Posterior cingulate gyrus (tissue), 11 donors: Measurements from ENCODE around the gene HNRNPCL1.
"Not testable (repeated sequence)": the region's sequence is repeated elsewhere in the genome, so short reads cannot be mapped to it uniquely, and the experiment has no call there.

ENCODE experiments used
- DNase-seq, 10 donors: peaks; one replicate each; pipeline versions ENCODE4 v3.0.0 to v3.0.0-alpha.2; 2020 to 2021; ENCODE audit warnings: mixed read lengths in 3 of 10
- intact Hi-C: fragments of 100-400 bp; cut with DNase I; formaldehyde crosslinking; loops from one replicate; pipeline ENCODE4 v1.15.1; 2023

The HNRNPCL1 gene

DNA sequence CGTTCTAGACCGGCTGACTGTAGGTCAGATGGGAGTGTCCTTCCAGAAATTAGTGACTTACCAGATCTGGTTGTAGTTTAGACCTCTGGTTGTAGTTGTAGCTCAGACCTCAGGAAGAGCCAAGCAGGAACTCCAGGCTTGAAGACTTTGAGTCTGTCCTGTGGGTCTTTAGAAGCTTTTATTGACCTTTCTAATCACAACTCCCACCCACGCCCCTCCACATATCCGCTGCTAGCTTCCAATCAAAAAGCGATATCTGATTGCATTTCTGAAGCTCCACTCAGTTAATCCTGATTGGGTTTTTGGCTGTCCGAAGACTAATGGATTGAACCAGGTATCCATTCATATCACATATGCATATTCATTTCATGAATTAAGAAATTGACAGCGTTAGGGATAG, at the start of gene HNRNPCL1:
Gene HNRNPCL1, minus strand, starts transcription at position 101 of the 400 bp plus-strand sequence. CDS start 431 bp downstream, outside the sequence.
- intact Hi-C loops, DNase-seq: not testable (repeated sequence)

DNA sequence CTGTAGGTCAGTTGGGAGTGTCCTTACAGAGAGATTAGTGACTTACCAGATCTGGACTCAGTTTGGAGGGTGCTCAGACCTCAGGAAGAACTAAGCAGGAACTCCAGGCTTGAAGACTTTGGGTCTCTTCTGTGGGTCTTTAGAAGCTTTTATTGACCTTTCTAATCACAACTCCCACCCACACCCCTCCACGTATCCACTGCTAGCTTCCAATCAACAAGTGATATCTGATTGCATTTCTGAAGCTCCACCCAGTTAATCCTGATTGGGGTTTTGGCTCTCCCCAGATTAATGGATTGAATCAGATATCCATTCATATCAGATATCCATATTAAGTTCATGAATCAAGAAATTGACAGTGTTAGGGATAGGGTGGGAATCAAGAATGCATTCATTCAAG, 49.6 kb upstream of the HNRNPCL1 start, which contains the start of gene PRAMEF10:
Gene PRAMEF10, minus strand, starts transcription at position 101 of the 400 bp plus-strand sequence. CDS start 2,423 bp downstream, outside the sequence.
- intact Hi-C loops, DNase-seq: not testable (repeated sequence)

DNA sequence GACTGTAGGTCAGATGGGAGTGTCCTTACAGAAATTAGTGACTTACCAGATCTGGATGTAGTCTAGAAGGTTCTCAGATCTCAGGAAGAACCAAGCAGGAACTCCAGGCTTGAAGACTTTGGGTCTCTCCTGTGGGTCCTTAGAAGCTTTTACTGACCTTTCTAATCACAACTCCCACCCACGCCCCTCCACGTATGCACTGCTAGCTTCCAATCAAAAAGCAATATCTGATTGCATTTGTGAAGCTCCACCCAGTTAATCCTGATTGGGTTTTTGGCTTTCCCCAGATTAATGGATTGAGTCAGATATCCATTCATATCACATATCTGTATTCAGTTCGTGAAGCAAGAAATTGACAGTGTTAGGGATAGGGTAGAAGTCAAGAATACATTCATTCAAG, 37.6 kb upstream of the HNRNPCL1 start, which contains the start of gene PRAMEF4:
Gene PRAMEF4, minus strand, starts transcription at position 101 of the 400 bp plus-strand sequence. CDS start 2,807 bp downstream, outside the sequence.
- DNase-seq, intact Hi-C loops: not testable (repeated sequence)

DNA sequence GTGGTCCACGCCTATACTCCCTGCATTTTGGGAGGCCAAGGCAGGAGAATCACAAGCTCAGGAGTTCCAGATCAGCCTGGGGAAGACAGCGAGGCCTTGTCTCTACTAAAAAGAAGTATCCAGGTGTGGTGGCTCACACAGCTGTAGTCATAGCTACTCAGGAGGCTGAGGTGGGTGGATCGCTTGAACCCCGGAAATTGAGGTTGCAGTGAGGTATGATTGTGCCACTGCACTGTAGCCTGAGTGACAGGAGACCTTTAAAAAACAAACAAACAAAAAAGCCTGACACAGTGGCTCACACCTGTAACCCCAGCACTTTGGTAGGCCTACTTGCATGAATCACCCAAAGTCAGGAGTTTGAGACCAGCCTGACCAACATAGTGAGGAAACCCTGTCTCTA, 29.9 kb upstream of the HNRNPCL1 start:
- DNase-seq, intact Hi-C loops: not testable (repeated sequence)

DNA sequence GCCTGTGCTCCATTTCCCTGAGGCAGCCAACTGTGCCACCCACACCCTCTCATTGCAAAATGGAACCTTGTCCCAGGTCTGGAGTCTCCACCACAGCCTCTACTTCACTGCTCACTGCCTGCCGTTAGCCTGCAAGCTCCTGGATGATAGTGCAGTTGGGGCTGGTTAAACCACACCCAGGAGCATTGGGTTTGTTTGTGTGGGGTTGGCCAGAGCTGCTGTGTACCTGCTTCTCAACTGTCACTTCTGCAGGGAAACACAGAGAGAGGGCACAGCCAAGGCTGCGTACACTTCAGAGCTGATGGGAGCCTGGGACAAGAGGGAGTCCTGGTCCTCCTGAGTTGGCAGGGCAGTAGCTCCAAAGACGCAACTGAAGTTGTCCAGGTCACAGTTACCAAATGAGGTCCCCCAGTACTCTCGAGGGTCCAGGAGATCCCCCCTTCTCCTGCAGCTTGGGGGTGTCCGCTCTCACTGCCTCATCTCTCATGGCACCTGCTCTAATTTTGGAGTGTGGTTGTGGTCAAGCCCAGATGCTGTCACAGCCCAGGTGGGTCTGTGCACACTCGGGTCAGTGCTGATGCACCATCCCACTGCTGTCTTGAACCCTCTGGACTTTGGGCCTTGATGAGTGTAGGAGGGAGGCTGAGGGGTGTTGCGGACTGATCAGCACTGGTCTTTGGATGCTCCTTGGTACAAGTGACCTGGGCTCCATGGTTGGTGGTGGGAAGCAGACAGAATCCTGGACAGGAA, 14.8 kb upstream of the HNRNPCL1 start:
- intact Hi-C loops, DNase-seq: not testable (repeated sequence)

DNA sequence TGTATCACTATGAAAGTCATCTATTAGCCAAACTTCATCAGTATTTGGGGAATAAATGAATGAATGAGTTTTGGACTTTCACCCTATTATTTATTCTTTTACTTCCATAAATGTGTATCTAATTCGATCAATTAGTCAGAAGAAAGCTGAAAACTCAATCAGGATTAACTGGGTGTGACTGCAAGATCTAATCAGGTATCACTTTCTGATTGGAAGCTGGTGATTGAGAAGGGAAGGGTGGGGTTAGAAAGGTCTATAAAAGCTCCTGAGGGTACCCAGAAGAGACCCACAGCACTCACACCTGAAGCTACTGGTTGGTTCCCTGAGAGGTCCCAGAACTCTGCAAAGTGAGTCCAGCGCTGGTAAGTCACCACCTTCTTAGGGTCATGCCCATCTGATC, 8.3 kb upstream of the HNRNPCL1 start, which contains the start of gene PRAMEF2:
Gene PRAMEF2, plus strand, starts transcription at position 301 of the 400 bp plus-strand sequence. CDS start 1,924 bp downstream, outside the sequence.
- intact Hi-C loops, DNase-seq: not testable (repeated sequence)

DNA sequence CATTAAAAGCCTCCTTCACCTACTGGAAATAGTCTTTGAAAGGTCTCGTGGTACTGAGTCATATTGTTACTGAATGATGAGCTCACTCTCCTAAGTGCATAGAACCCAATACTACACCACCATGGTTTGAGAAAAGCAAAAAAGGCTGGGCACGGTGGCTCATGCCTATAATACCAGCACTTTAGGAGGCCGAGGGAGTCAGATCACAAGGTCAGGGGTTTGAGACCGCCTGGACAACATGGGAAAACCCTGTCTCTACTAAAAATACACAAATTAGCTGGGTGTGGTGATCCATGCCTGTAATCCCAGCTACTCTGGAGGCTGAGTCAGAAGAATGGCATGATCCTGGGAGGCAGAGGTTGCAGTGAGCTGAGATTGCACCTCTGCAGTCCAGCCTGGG, 3.3 kb upstream of the HNRNPCL1 start:
- no peak for DNase-seq
- intact Hi-C loops = no loop called here

DNA sequence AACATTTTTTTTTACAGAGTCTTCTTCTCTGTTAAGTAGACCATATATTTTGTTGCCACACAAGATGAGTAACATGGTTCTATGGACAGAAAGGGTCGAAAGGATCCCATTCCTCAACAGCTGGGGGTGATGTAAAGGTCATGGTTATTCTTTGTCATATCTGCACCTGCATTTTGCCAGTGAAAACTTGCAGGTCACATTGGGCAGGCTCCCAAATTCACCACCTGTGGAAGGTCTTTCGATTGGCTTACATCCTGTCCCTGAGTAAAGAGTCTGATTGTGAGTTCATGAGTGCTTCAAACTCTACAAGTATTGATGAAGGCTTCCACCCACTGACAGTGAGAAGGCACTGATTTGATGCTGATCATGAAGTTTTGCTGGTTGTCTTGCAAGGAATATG, 15.3 kb downstream of the HNRNPCL1 start:
- intact Hi-C loops, DNase-seq: not testable (repeated sequence)

DNA sequence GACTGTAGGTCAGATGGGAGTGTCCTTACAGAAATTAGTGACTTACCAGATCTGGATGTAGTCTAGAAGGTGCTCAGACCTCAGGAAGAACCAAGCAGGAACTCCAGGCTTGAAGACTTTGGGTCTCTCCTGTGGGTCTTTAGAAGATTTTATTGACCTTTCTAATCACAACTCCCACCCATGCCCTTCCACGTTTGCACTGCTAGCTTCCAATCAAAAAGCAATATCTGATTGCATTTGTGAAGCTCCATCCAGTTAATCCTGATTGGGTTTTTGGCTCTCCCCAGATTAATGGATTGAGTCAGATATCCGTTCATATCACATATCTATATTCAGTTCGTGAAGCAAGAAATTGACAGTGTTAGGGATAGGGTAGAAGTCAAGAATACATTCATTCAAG, 17.2 kb downstream of the HNRNPCL1 start, which contains the start of gene PRAMEF11:
Gene PRAMEF11, minus strand, starts transcription at position 101 of the 400 bp plus-strand sequence. CDS start 2,621 bp downstream, outside the sequence.
- intact Hi-C loops, DNase-seq: not testable (repeated sequence)

DNA sequence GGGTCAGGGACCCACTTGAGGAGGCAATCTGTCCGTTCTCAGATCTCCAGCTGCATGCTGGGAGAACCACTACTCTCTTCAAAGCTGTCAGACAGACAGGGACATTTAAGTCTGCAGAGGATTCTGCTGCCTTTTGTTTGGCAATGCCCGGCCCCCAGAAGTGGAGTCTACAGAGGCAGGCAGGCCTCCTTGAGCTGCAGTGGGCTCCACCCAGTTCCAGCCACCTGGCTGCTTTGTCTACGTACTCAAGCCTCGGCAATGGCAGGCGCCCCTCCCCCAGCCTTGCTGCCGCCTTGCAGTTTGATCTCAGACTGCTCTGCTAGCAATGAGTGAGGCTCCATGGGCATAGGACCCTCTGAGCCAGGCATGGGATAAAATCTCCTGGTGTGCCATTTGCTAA, 29.5 kb downstream of the HNRNPCL1 start:
- DNase-seq, intact Hi-C loops: not testable (repeated sequence)

DNA sequence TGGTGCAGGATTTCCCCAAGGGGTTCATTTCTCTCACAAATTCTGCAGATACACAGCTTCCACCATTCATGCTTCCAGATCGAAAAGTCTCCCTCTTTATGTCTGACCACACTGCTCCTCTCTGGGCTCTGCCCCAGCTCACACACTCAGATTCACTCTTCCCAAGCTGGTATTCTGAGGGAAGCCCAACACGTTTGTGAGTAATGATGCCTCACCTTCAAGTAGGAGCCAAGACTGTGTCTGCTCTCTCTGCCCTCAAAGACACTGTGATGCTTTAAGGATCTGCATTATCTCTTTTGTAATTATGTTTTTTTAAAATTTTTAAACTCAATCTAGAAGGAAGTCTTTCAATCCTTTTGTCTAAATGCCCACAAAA, 37.1 kb downstream of the HNRNPCL1 start:
- intact Hi-C loops = no loop called here

DNA sequence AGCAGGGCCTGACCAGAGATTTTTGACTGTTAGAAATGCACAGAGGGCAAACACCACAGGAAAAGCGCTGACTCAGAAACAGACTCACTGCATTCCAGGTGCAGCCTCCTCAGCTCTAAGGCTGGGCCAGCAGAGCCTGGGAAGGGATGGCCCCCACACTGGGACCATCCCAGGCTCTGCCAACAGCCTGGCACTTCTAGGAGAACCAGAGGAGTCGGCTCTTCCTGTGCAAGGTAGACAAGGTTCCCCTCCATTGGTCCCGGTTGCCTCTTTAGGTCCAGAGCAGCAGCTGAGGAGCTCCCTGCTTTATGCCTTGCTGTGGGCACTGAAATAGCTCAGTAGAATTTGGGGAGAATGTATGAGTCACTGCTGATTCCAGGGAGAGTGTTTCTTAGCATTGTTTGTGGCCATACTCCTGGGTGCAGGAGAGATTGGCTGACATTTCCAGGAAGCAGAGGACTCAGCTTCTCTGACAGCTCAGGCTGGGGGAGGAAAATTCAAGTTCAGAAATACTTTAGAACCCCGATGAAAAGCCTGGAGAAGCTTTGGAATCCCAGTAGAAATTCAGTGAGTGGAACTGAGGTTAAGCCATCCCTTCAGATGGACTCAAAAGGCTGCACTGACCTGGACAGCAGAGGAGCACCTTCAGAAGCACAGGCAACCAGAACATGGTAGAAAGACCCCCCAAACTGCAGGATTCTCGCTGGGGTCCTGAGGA, 37.7 kb downstream of the HNRNPCL1 start:
- intact Hi-C loops = no loop called here
- peak in 1 of 10 donors; percentile 8 for DNase-seq

More for the DNA sequence above, 37.1 kb downstream of the HNRNPCL1 start:
- no peak for DNase-seq

DNA sequence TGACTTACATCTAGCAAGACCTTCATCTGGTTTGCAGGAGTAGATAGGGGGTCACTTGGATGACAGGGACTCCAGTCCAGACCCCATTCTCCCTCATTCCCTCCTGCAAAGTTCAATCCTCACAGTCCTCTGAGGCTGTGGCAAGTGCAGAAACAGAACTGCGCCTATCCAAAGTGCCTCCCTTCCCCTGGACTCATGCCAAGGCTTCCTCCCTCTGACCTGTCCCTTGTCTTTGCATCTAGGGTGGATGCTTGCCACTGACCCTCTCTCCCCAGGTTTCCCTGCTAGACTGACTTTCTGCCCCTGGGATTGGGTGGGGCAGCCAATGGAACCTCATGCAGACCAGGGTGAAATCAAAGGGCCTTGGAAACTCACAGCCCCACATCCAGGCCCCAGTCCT, 38.6 kb downstream of the HNRNPCL1 start:
- DNase-seq = no peak
- intact Hi-C loops = no loop called here

DNA sequence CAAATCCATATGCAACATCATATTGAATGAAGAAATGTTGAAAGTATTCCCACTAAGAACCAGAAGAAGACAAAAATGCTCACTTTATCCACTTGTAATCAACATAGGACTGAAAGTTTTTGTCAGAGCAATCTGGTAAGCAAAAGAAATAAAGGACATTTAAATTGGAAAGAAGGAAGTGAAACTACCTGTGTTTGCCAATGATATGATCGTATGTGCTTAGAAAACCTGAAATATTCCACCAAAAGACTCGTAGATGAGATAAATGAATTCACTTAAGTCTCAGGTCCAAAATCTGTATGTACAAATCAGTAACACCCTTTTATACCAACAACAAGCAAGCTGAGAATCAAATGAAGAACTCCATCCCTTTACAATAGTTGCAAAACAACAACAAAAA, 48.8 kb downstream of the HNRNPCL1 start:
- no peak for DNase-seq

DNA sequence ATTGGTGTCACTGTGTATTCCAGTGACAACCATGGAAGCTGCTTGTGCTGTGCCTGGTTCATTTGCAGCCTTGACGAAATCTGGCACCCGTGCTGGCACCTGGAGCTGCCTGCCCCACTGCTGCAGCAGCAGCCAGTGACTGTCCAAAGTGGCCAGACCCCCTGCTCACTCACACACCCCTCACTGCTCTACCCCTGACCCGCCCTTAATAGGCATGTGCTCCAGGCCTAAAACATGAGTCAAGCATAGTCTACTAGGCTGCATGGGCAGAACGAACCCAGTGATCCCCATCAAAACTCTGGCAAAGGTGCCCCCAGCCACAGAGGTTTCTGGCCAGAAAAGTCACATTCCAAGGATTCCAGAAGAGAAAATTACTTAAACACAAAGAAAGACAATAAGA, 49.6 kb downstream of the HNRNPCL1 start:
- intact Hi-C loops = no loop called here
- no peak for DNase-seq

More for the DNA sequence above, 48.8 kb downstream of the HNRNPCL1 start:
- intact Hi-C loops = no loop called here
